ENCODE data around the gene ADAMTSL1.

ADAMTSL1 gene

DNA sequence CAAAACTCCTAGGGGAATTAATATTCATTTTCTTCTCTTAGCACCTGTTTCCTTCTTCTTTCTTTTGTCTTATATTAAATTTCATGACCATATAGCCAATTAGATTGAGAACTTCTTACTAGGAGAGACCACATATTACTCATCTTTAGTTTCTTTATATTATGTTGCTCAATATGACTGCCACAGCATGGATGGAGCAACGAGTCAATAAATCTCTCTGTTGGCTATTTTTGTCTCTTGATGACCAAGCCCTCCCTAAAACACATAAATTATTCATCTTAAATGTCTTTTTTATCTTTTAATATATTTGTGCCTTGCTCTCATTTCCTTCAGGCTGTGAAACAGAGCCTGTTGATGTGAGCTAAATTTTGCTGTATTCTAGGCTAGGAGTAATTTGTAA is 123.0 kb downstream of the ADAMTSL1 start:
- Histone ChIP-seq H3K9me3 (ENCODE audit: control insufficient read depth, low read length) (no peaks in the 10 kb centered on the region), H3K27me3 (ENCODE audit: control insufficient read depth, insufficient read depth, low read length, poor library complexity, severe bottlenecking) (no peaks in the 10 kb centered on the region), H3K36me3 (ENCODE audit: control insufficient read depth, insufficient read depth, low read length) (no peaks in the 10 kb centered on the region), H3K4me1 (ENCODE audit: control insufficient read depth, insufficient read depth, low read length) (no peaks in the 10 kb centered on the region), H3K4me3 (ENCODE audit: insufficient read depth, low read depth, low read length) (no peak overlapping the region), H3K27ac (ENCODE audit: insufficient read depth, low read depth, low read length, poor library complexity, severe bottlenecking) (no peak overlapping the region)
- WGBS, 2 experiments = 100% methylated on average over 1 of the region's 1 CpG; no CpG with 5 or more reads in 1 of the 2 experiments

DNA sequence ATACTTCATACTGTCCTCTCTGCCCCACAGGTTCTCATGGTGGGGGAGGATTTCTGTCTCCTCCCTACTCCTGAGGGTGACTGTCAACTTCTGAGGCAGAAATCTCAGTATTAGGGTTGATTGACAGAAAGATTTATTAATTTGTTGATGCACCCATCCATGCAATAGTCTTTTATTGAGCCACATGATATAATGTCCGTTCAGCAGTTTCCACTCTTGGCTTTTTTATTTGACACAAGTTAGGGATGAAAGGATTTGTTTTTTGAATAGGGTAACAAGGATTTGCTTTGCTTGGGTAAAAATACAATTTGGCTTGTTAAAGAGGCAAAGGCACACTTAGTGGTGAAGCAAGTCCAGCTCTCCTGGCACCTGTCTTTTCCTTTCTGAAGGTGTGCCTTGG is 125.0 kb downstream of the ADAMTSL1 start:
- WGBS, 2 experiments = 97 to 100% methylated on average over 1 of the region's 1 CpG
- no peaks in the 10 kb centered on the region for H3K27me3 ChIP-seq (ENCODE audit: control insufficient read depth, insufficient read depth, low read length, poor library complexity, severe bottlenecking)
- no peaks in the 10 kb centered on the region for H3K36me3 ChIP-seq (ENCODE audit: control insufficient read depth, insufficient read depth, low read length)
- H3K9me3 ChIP-seq (ENCODE audit: control insufficient read depth, low read length) = no peaks in the 10 kb centered on the region
- no peak overlapping the region for H3K4me3 ChIP-seq (ENCODE audit: insufficient read depth, low read depth, low read length)
- H3K4me1 ChIP-seq (ENCODE audit: control insufficient read depth, insufficient read depth, low read length) = no peaks in the 10 kb centered on the region
- no peak overlapping the region for H3K27ac ChIP-seq (ENCODE audit: insufficient read depth, low read depth, low read length, poor library complexity, severe bottlenecking)

DNA sequence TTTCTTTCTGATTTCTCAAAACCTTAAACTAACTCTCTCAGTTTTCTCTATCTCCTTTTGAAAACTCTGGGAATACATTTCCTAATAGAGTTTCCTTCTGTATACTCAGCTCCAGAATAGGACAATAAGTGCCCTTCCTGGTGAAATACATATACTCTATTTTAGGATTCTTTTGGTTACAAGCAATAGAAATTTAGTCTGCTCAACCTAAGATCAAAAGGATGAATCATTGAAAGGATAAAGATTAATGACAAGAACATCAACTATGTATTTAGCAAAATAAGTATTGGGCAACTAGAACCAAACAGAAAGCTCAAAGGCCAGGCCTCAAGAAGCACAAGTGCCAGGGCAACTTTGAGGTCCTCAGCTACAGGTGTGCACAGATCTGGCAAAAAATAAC is 127.1 kb downstream of the ADAMTSL1 start:
- no peaks in the 10 kb centered on the region for H3K27me3 ChIP-seq (ENCODE audit: control insufficient read depth, insufficient read depth, low read length, poor library complexity, severe bottlenecking)
- H3K9me3 ChIP-seq (ENCODE audit: control insufficient read depth, low read length) = no peaks in the 10 kb centered on the region
- no peaks in the 10 kb centered on the region for H3K36me3 ChIP-seq (ENCODE audit: control insufficient read depth, insufficient read depth, low read length)
- H3K27ac ChIP-seq (ENCODE audit: insufficient read depth, low read depth, low read length, poor library complexity, severe bottlenecking) = no peak overlapping the region
- H3K4me3 ChIP-seq (ENCODE audit: insufficient read depth, low read depth, low read length) = no peak overlapping the region
- H3K4me1 ChIP-seq (ENCODE audit: control insufficient read depth, insufficient read depth, low read length) = no peaks in the 10 kb centered on the region

DNA sequence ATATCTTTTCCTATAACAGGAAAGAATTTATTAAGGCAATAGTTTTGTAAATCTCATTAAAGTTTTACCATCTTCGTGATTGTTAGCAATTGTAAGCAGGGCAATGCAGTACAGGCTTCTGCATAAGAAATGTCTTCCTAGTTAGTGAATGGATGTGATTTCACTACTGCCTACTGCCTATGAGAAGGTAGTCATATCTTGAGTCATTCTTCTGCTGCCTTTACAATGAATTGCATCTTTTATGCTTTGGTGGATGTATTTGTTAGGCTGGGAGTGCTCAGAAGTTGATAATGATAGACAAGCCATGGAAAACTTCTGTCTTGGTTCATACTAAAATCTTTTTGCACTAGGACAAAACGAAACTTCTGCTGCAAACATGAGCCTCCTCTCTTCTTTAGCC is 128.0 kb downstream of the ADAMTSL1 start:
- peaks cover 4% of the 10 kb centered on the region for H3K4me1 ChIP-seq (ENCODE audit: control insufficient read depth, insufficient read depth, low read length)

DNA sequence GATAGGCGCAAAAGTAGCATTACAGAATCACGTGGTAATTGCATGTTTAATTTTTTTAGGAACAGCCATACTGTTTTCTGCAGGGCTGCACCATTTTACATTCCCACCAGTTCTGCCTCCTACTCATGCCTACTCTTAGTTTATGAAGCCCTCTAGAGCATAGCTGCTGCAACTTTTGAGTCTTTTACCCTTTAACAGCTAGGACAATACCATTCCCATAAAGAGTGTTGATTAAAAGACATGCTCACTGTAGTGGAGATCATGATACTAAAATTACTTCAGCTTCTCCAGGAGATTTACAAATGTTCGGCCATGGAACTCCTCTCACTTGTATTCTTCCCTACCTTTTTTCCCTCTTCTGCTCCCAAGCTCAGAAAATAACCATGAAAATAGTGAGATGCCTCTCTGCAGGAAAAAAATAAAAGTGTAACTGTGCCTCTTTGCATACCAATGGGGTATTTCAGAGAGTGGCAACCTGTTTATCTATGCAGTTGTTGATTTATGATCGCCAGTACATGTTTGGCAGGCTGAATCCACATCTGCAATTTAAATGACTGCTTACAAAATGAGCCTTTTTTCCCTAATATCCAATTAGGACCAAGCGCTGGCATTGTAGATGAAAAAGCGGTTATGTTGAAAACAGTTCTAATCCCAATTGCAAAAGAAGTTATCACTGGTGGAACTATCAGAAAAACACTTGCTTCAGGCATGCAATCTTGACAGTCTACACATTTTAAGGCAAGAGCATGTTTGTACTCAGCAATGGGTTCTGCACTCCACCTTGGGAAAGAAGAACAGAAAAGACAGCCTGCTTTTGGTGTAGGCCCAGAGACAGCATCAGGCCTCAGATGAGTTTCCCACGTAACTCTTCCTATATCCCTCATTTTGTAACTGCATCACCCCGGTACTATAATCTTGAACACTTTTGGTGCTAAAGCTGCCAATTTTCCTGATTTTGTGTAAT is 131.1 kb downstream of the ADAMTSL1 start:
- Histone ChIP-seq H3K27ac (ENCODE audit: insufficient read depth, low read depth, low read length, poor library complexity, severe bottlenecking) (no peak overlapping the region), H3K4me1 (ENCODE audit: control insufficient read depth, insufficient read depth, low read length) (peaks cover 6% of the 10 kb centered on the region), H3K4me3 (ENCODE audit: insufficient read depth, low read depth, low read length) (no peak overlapping the region), H3K9me3 (ENCODE audit: control insufficient read depth, low read length) (no peaks in the 10 kb centered on the region), H3K27me3 (ENCODE audit: control insufficient read depth, insufficient read depth, low read length, poor library complexity, severe bottlenecking) (no peaks in the 10 kb centered on the region), H3K36me3 (ENCODE audit: control insufficient read depth, insufficient read depth, low read length) (no peaks in the 10 kb centered on the region)
- 85 to 86% methylated on average over 8 of the region's 8 CpGs for WGBS, 2 experiments

More for the DNA sequence above, 128.0 kb downstream of the ADAMTSL1 start:
- H3K4me3 ChIP-seq (ENCODE audit: insufficient read depth, low read depth, low read length) = no peak overlapping the region
- H3K36me3 ChIP-seq (ENCODE audit: control insufficient read depth, insufficient read depth, low read length) = no peaks in the 10 kb centered on the region
- no peaks in the 10 kb centered on the region for H3K27me3 ChIP-seq (ENCODE audit: control insufficient read depth, insufficient read depth, low read length, poor library complexity, severe bottlenecking)
- H3K27ac ChIP-seq (ENCODE audit: insufficient read depth, low read depth, low read length, poor library complexity, severe bottlenecking) = no peak overlapping the region
- WGBS, 2 experiments = 93 to 97% methylated on average over 2 of the region's 2 CpGs
- H3K9me3 ChIP-seq (ENCODE audit: control insufficient read depth, low read length) = no peaks in the 10 kb centered on the region

DNA sequence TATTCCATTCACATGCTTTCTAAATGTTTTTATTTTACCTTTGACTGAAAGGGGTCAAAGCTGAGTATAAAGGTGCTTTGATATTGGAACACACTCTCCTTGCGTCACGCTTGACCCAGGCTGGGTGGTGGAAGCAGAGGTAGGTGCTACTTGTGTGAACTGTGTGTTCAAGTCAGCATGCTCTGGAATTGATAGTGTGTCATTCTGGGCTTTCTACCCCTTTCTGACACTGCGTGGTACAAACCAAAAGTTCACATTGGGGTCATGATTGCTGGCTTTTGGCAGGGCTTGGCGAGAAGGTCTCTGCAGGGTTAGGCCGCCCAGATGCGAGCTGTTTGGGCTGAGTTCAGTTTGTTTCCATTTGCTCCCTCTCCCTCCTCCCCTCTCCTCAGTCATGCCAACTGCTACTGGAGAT is 131.8 kb downstream of the ADAMTSL1 start:
- Histone ChIP-seq H3K27ac (ENCODE audit: insufficient read depth, low read depth, low read length, poor library complexity, severe bottlenecking) (no peak overlapping the region), H3K4me3 (ENCODE audit: insufficient read depth, low read depth, low read length) (no peak overlapping the region), H3K36me3 (ENCODE audit: control insufficient read depth, insufficient read depth, low read length) (no peaks in the 10 kb centered on the region), H3K4me1 (ENCODE audit: control insufficient read depth, insufficient read depth, low read length) (peaks cover 6% of the 10 kb centered on the region), H3K27me3 (ENCODE audit: control insufficient read depth, insufficient read depth, low read length, poor library complexity, severe bottlenecking) (no peaks in the 10 kb centered on the region), H3K9me3 (ENCODE audit: control insufficient read depth, low read length) (no peaks in the 10 kb centered on the region)
- WGBS, 2 experiments = 65 to 73% methylated on average over 6 of the region's 6 CpGs

DNA sequence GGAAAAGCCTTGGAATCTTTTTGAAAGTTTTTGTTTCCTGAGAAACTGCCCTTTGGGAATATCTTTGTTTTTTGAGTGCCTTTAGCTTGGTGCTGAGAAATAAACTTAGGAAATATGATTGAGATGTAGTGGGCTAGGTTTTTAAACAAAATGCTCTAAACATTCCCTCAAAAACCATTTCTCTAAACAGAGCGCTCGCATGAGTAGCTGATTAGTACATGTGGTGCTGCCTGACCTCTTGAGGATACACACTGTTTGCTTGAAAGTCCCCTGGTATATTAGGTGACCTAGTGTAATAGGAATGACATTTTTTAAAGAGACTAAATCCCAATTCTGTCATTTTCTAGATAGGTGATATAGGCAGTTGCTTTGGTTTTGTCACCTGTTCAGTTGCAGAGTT is 132.3 kb downstream of the ADAMTSL1 start:
- 90 to 100% methylated on average over 2 of the region's 2 CpGs for WGBS, 2 experiments
- H3K27me3 ChIP-seq (ENCODE audit: control insufficient read depth, insufficient read depth, low read length, poor library complexity, severe bottlenecking) = no peaks in the 10 kb centered on the region
- H3K4me3 ChIP-seq (ENCODE audit: insufficient read depth, low read depth, low read length) = no peak overlapping the region
- H3K9me3 ChIP-seq (ENCODE audit: control insufficient read depth, low read length) = no peaks in the 10 kb centered on the region
- no peak overlapping the region for H3K27ac ChIP-seq (ENCODE audit: insufficient read depth, low read depth, low read length, poor library complexity, severe bottlenecking)
- peaks cover 6% of the 10 kb centered on the region for H3K4me1 ChIP-seq (ENCODE audit: control insufficient read depth, insufficient read depth, low read length)
- H3K36me3 ChIP-seq (ENCODE audit: control insufficient read depth, insufficient read depth, low read length) = no peaks in the 10 kb centered on the region

DNA sequence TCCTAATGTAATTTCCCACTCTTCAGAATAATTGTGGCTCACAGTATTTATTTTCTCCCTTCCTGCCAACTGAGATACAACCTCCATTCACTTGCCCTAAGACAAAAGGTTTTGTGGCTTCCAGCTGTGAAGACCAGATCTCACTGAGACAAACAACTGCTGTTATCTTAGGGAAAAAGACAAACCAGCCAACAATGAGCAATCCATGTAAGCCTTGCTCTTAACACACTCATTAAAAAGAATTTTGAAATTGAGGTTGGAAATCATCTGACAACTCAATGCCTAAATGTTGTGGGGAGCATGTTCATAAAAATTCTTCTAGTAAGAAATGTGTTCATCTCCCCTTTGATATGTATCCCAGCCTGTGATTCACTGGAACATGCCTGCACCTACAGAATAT is 132.9 kb downstream of the ADAMTSL1 start:
- H3K36me3 ChIP-seq (ENCODE audit: control insufficient read depth, insufficient read depth, low read length) = no peaks in the 10 kb centered on the region
- no peak overlapping the region for H3K27ac ChIP-seq (ENCODE audit: insufficient read depth, low read depth, low read length, poor library complexity, severe bottlenecking)
- no peak overlapping the region for H3K4me3 ChIP-seq (ENCODE audit: insufficient read depth, low read depth, low read length)
- H3K9me3 ChIP-seq (ENCODE audit: control insufficient read depth, low read length) = no peaks in the 10 kb centered on the region
- H3K4me1 ChIP-seq (ENCODE audit: control insufficient read depth, insufficient read depth, low read length) = peaks cover 6% of the 10 kb centered on the region
- no peaks in the 10 kb centered on the region for H3K27me3 ChIP-seq (ENCODE audit: control insufficient read depth, insufficient read depth, low read length, poor library complexity, severe bottlenecking)

DNA sequence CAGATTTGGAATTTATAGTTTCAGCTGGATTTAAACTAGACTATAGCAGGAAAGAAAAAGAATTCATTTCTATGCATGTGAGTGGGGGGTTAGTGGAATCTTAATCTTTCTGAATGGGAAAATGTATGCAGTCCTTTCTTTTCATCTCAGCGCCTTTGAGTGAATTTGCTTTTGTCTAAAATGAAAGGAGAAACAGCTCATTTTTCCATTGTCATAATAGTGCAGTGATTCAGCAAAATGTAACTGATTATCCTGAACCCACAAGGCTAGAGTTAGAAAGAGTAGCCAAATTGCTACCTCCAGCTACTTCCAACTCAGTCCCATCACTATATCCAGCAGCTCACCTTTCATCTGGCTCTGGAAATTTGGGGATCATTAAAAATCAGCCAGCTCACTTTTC is 134.4 kb downstream of the ADAMTSL1 start:
- 82 to 88% methylated on average over 1 of the region's 1 CpG for WGBS, 2 experiments
- H3K9me3 ChIP-seq (ENCODE audit: control insufficient read depth, low read length) = no peaks in the 10 kb centered on the region

DNA sequence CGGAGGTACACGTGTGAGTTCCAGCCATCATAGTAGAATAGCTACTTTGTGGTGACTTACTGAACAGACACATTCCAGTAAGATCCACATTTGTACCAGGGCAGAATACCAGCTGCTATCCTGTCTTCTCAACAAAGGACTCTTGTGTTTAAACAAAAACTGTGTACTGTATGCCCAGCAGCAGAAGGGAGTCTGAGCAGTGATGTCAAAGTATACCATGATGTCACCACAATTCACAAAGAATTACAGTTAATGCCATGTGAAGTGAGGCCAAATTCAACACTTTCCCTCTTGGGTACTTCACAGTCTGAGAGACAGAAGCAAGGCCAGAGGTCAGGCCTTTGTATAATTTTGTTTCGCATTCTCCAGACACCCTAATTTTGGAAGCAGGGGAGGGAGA is 137.0 kb downstream of the ADAMTSL1 start:
- peaks cover 6% of the 10 kb centered on the region for H3K4me1 ChIP-seq (ENCODE audit: control insufficient read depth, insufficient read depth, low read length)
- H3K27ac ChIP-seq (ENCODE audit: insufficient read depth, low read depth, low read length, poor library complexity, severe bottlenecking) = no peak overlapping the region
- no peaks in the 10 kb centered on the region for H3K36me3 ChIP-seq (ENCODE audit: control insufficient read depth, insufficient read depth, low read length)
- H3K27me3 ChIP-seq (ENCODE audit: control insufficient read depth, insufficient read depth, low read length, poor library complexity, severe bottlenecking) = no peaks in the 10 kb centered on the region
- WGBS, 2 experiments = 93 to 94% methylated on average over 3 of the region's 3 CpGs
- no peak overlapping the region for H3K4me3 ChIP-seq (ENCODE audit: insufficient read depth, low read depth, low read length)
- H3K9me3 ChIP-seq (ENCODE audit: control insufficient read depth, low read length) = no peaks in the 10 kb centered on the region

More for the DNA sequence above, 134.4 kb downstream of the ADAMTSL1 start:
- Histone ChIP-seq H3K27me3 (ENCODE audit: control insufficient read depth, insufficient read depth, low read length, poor library complexity, severe bottlenecking) (no peaks in the 10 kb centered on the region), H3K4me1 (ENCODE audit: control insufficient read depth, insufficient read depth, low read length) (peaks cover 6% of the 10 kb centered on the region), H3K4me3 (ENCODE audit: insufficient read depth, low read depth, low read length) (no peak overlapping the region), H3K36me3 (ENCODE audit: control insufficient read depth, insufficient read depth, low read length) (no peaks in the 10 kb centered on the region), H3K27ac (ENCODE audit: insufficient read depth, low read depth, low read length, poor library complexity, severe bottlenecking) (no peak overlapping the region)

Data from ectodermal cell (in vitro differentiated cells).